ENCODE data around the gene LFNG.
"Not testable (repeated sequence)": the region's sequence is repeated elsewhere in the genome, so short reads cannot be mapped to it uniquely, and the experiment has no call there.

LFNG gene

GRCh38 chr7:2531796-2532110, 12.2 kb downstream of the LFNG start:
- not testable (repeated sequence) for DNase-seq

- DNase-seq, result not testable (repeated sequence)
Measured at GRCh38 chr7:2532199-2532772, 12.7 kb downstream of the LFNG start.

- not testable (repeated sequence) for DNase-seq
Measured at GRCh38 chr7:2532816-2533215, 13.2 kb downstream of the LFNG start.

GRCh38 chr7:2533566-2533965, 14.0 kb downstream of the LFNG start:
- DNase-seq, result not testable (repeated sequence)

- not testable (repeated sequence) for DNase-seq
Measured at GRCh38 chr7:2534214-2534613, 14.6 kb downstream of the LFNG start.

- not testable (repeated sequence) for DNase-seq
Measured at GRCh38 chr7:2535872-2536627, 16.5 kb downstream of the LFNG start.

- no peak for DNase-seq
Measured at GRCh38 chr7:2537981-2538851, 18.6 kb downstream of the LFNG start.

- no peak for DNase-seq
Measured at GRCh38 chr7:2539031-2539911, 19.7 kb downstream of the LFNG start.

GRCh38 chr7:2540133-2540532, 20.6 kb downstream of the LFNG start:
- DNase-seq, result no peak

GRCh38 chr7:2540641-2541051, 21.1 kb downstream of the LFNG start:
- DNase-seq, result no peak

- no peak for DNase-seq
Measured at GRCh38 chr7:2541291-2542010, 21.9 kb downstream of the LFNG start.

- DNase-seq, result no peak
Measured at GRCh38 chr7:2542011-2542915, 22.7 kb downstream of the LFNG start.

GRCh38 chr7:2542916-2543871, 23.6 kb downstream of the LFNG start:
- no peak for DNase-seq

GRCh38 chr7:2544541-2545188, 25.1 kb downstream of the LFNG start:
- DNase-seq, result no peak

GRCh38 chr7:2545746-2546425, 26.3 kb downstream of the LFNG start:
- DNase-seq, result no peak

GRCh38 chr7:2546776-2547586, 27.4 kb downstream of the LFNG start:
- no peak for DNase-seq

- no peak for DNase-seq
Measured at GRCh38 chr7:2551418-2551817, 31.8 kb downstream of the LFNG start.

- no peak for DNase-seq
Measured at GRCh38 chr7:2553108-2553507, 33.5 kb downstream of the LFNG start.

Measured in stimulated activated CD4-positive, alpha-beta T cell treated with anti-CD3 and anti-CD28 coated beads, Interleukin-4, amount 100 ng/mL, for 4 hours (primary cell).